GM21717 (cell line): ENCODE data around the gene ARHGAP22.
A peak's percentile ranks its signal among the peaks of the same experiment; 100 is the strongest.

Experiments
- ATAC-seq: cut with Tn5 transposase; IDR thresholded peaks from one replicate; pipeline ENCODE4 v1.9.1; 2021; ENCODE audit warnings: mild to moderate bottlenecking, moderate library complexity; ENCODE audit not compliant: unreplicated experiment

The ARHGAP22 gene

DNA sequence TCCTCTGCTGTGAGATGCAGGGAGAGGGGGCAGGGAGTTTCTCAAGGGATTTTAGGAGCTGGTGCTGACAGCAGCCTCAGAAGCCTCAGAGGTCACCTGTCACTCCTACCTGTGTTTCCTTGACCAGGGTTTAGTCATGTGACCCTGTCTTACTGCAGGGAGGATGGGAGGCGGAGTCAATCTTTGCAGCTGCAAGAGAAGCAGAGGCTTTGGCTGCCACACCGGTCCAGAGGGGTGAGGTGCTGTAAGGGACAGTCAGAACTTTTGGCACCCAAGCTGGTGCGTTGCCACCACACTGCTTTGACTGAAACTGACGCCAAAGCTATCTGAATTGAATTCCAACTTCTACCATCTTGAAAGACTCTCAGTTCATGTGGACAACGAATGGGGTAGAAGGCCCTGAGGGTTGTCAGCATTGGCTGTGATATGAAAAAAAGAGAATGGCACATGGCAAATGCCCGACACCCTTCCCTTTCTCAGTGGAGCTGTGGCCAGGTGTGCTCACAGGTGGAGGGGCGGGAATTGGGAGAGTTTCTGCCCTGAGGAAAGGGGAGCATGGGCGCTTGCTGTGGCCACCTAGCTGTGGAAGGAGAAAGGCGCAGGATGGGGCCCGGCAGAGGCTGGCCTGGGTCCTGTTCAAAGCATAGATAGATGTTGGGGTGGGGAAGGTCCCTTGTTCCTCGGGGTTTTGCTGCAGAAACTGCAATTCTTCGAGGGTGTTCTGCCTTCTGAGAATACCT lies 69.3 kb downstream of the ARHGAP22 start:
- no peak for ATAC-seq

- no peak for ATAC-seq
Observed at GRCh38 chr10:48533951-48534720, 70.7 kb downstream of the ARHGAP22 start.

GRCh38 chr10:48533540-48533939 lies 71.3 kb downstream of the ARHGAP22 start:
- ATAC-seq, result no peak

GRCh38 chr10:48531486-48531885 lies 73.4 kb downstream of the ARHGAP22 start:
- no peak for ATAC-seq

GRCh38 chr10:48529331-48529730 lies 75.5 kb downstream of the ARHGAP22 start:
- ATAC-seq, result no peak

GRCh38 chr10:48527756-48528155 lies 77.1 kb downstream of the ARHGAP22 start:
- ATAC-seq, result no peak

DNA sequence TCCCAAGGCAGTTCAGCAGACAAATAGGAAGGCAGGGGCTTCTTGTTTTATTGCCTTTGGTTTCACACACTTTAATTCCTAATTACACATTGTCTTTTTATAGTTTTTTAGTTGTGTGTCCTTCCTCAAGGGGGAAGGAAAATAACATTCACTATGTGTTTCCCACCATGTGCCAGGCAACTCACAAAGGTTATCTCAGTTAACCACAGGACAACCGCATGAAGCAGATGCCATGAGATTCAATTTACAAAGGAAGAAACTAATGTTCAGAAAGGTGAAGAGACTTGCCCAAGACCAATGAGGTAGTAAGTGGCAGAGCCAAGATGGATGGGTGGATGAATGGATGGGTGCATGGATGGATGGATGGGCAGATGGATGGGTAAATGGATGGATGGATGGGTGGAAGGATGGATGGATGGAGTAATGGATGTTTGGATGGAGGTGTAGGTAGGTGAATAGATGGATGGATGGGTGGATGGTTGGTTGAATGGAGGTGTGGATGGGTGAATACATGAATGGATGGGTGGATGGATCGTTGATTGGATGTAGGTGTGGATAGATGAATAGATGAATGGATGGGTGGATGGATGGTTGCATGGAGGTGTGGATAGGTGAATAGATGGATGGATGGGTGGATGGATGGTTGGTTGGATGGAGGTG lies 77.9 kb downstream of the ARHGAP22 start:
- ATAC-seq, result no peak

DNA sequence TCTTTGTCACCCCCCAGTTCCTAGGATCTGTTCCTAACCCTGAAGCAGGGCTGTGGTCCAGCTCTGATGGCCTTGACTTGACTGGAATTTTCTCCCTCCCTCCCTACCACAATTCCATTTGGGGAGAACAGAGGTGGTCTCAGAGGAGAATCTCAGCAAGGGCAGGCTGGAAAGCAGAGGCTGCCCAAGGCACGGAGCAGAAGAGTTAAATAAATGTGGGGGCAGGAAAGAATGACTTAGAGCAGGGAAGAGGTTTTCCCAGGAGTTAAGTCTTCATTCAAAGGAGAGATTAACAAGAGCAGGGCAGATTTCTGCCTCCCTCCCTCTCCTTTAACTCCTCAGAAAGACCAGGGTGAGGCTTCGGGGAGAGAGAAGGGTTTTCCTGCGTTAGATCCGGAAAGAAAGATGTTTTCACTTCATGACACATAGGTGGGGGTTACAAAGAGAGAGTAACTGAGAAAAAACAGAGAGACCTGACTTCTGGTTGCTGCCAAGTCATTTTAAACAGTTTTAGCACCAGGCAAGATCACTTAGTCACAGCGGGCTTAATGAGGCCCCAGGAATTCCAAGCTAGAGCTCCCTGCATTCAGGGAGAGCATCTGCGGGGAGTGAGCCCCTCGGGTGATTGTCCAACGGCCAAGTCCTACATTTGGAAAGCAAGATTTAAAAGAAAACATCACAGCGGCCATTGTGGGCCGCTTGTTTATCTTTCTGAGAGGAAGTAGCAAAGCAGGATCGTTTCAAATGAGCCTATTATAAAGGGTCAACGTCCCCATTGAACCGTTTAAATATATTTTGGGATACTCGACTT lies 78.7 kb downstream of the ARHGAP22 start:
- ATAC-seq, result no peak

DNA sequence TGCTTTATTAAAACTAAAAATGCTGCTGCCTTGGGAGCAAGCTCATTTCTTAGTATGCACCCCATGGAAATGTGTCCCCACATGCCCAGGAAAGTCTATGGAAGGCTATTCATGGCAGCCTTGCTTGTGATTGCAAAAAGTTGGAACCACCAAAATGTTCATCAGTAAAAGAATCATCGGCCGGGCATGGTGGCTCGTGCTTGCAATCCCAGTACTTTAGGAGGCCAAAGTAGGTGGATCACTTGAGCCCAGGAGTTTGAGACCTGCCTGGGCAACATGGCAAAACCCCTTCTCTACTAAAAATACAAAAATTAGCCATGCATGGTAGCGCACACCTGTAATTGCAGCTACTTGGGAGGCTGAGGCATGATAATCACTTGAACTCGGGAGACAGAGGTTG lies 79.8 kb downstream of the ARHGAP22 start:
- ATAC-seq, result no peak

GRCh38 chr10:48523820-48524758 lies 80.8 kb downstream of the ARHGAP22 start:
- no peak for ATAC-seq

DNA sequence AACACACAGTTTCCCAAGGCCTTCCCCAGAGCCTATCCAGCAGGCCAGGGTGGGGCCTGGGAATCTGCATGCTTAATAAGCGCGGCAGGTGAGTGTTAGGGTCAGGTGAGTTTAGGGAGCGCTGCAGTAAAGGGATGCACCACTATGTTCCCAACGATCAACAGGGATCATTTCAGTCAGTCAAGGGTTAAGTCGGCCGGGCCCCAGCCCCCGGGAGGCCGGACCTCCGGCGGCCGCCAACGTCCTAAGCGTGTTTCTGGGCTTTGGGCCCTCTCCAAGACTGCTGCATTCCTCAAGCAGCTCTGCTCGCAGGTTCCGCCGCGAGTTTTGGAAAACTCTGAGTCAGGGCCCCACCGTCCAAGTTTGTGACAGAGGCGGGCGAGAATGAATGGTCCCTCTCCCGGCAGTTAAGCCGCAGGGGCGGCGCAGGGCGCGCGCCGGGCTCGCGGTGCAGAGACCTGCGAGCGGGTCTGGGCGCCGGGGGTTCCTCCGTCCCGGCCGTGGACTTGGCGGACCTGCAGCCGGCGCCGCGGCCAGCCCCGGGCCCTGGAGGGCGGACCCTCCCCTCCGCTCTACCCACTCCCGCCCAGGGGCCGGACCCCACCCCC lies 81.6 kb downstream of the ARHGAP22 start:
- no peak for ATAC-seq

DNA sequence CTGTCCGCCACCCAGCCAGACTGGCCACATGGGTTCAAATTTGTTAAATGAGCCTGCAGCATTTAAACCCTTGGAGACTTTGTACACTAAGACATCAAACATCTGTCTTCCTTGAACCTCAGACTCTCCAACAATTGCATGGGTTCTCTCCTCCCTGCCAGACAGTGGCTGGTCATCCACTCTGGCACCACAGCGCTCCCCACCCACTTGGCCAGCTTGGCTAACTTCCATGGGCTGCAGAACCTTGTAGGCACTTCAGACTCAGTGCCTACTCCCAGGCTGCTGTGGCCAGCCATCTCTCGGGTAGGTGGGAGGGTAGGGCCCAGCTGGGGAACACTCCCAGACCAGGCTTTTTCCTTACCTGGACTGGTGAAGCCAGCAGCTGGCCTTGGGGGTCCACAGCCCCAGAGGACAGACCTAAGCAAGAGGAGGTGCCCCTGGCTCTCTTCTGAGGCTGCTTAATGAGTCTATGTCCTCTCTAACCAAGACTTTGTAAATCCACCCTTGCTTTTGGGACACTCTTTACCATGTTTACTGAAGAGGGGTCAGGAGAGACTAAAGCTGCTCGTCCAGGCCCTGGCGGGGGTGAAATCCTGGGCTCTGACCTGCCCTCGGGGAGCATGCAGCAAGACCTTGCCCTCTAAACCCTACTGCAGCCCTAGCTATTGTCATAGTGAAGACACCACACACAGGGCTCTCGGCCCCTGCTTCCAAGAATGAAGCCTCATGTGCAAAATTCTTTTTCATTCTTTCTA lies 82.7 kb downstream of the ARHGAP22 start:
- no peak for ATAC-seq

GRCh38 chr10:48520594-48520993 lies 84.3 kb downstream of the ARHGAP22 start:
- ATAC-seq, result no peak

GRCh38 chr10:48520184-48520506 lies 84.7 kb downstream of the ARHGAP22 start:
- ATAC-seq, result no peak

DNA sequence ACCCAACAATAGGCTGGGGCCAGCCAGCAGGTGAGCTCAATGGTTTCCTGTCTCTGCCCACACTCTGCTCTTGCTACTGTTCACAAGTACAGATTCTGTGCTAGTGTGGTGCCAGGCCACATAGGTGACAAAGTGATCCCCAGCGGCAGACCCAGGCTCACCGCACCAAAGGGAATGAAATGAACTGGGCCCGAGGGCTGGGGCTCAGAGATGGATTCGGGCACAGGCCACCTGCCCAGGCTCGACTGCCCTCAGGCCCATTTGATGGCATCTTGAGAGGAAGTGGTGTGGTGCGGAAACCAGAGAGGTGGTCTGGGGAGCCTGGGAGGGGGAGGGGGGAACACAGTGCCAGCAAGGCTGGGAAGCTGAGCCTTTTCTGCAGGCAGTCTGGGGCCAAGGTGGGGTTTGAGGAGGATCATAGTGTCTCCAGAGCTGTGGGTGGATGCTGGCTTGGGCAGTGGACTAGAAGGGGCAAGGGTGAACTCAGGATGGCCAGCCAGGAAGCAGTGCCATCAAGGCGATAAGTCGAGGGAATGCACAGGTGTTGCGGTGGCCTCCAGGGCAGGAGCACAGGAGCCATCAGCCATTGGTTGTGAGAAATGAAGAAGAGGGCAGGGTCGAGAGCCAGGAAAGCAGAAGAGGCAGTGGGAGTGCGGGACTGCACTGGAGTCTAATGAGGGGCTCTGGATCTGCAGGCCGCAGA lies 85.2 kb downstream of the ARHGAP22 start:
- no peak for ATAC-seq

GRCh38 chr10:48518986-48519385 lies 85.9 kb downstream of the ARHGAP22 start:
- no peak for ATAC-seq

DNA sequence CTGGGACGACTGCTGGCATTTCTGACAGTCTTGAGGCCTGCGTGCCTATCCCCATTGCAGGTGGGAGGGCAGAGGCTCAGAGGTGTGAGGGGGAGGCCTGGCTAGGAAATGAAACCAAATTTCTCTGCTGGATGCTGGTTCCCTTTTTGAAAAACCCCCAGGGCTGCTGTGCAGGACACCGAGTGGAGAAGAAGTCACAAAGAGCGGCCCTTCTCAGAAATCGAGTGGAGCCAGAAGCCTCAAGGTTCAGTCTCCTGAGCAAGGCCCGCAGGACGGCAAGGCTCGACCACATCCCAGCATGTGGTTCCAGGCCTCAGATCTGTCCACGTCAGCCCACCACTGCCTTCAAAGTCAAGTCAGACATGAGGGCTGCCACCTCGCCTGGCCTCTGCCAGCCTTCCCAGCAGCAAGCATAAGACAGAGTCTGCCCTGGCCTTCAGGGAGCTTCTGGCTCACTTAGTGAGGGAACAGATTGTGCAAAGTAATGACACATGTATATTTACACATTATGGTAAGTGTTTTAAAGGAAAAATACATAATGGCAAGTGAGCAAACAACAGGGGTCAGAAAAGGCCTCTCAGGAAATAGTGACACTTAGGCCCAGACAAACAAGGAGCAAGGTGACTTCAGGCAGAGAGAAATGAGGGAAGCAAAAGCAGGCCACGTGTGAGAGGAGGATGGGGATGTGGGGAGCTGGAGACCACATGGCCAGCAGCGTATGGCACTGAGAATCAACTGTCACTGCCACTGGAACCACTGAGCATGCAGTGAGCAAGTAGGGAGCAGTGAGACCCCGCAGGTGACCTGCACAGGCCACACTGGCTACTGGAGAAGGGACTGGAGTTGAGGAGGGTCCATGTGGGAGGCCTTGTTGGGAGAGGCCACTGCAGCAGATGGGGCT lies 86.7 kb downstream of the ARHGAP22 start:
- ATAC-seq, result peak; percentile 63
